ENCODE measurements around the gene IL1R2. TPM values are rescaled to one million over a fixed set of nuclear protein-coding genes. Genes with fewer than 3 reads are reported as not detected.

Gene IL1R2
- total and polyA plus RNA-seq, 2 of the 8 experiments (the other 6 are each of a cell fraction or from before 2014, with no cell fraction given), result 0.06 TPM; not detected in 1

DNA sequence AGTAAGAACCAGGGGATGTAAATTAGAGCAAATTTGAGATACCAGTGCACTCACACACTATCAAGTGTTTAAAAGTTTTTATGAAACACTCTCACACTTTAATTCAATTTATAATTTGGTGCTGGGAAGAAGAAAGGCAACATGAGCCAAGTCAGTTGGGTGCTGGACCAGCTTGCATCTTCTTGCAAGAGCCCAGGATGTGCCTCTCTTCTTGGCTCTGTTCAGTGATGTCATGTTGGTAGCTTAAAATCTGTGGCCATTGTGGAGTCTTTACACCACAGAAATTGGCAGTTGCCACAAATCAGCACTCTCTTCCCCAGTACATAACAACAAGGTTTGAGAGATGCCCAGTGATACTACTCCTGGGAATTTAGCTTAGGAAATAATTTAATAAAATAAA is 38.2 kb downstream of the IL1R2 start:
- no peak overlapping the region for H3K14ac ChIP-seq (ENCODE audit: insufficient read length)
- H4K8ac ChIP-seq (ENCODE audit: extremely low read depth, insufficient read depth, low read length), result no peak overlapping the region
- H2AK5ac ChIP-seq (ENCODE audit: low read depth, low read length), result no peak overlapping the region
- H2BK5ac ChIP-seq (ENCODE audit: low read depth, low read length), result no peak overlapping the region
- H3K4ac ChIP-seq (replicated peaks; ENCODE audit: insufficient read length, low read depth, low read length), result no peak overlapping the region
- no peaks in the 10 kb centered on the region for H3K27me3 ChIP-seq (replicated peaks in 1 of 4; ENCODE audit: control insufficient read depth in 3 of 4, extremely low read depth in 1 of 4, insufficient read depth in 3 of 4, low read length in 3 of 4)
- no peak overlapping the region for H3K18ac ChIP-seq (ENCODE audit: extremely low read depth, low read length)
- H2BK12ac ChIP-seq (ENCODE audit: low read depth, low read length), result no peak overlapping the region
- no peak overlapping the region for H2BK15ac ChIP-seq (ENCODE audit: low read length)
- no peak overlapping the region for H2BK20ac ChIP-seq (ENCODE audit: low read length)
- no peak overlapping the region for H3K23ac ChIP-seq (ENCODE audit: insufficient read length)
- H3K4me3 ChIP-seq (ENCODE audit: extremely low read depth in 1 of 4, insufficient read depth in 2 of 4, low read depth in 3 of 4, low read length in 4 of 4), result no peak overlapping the region
- no peak overlapping the region for H4K5ac ChIP-seq (ENCODE audit: insufficient read length, low read depth, low read length)
- H3K9ac ChIP-seq (replicated peaks in 1 of 4; ENCODE audit: extremely low read depth in 1 of 4, low read depth in 3 of 4, low read length in 3 of 4), result no peak overlapping the region
- no peaks in the 10 kb centered on the region for H4K20me1 ChIP-seq (replicated peaks in 1 of 2; ENCODE audit: control insufficient read depth in 1 of 2, insufficient read depth in 2 of 2, low read length in 2 of 2)
- H3K4me1 ChIP-seq (replicated peaks in 1 of 4; ENCODE audit: control insufficient read depth in 3 of 4, insufficient read depth in 4 of 4, low read length in 3 of 4), result peaks cover 0 to 3% (median 0%) of the 10 kb centered on the region in 4 experiments; a peak in 1 of 7 replicates
- POLR2A ChIA-PET (ENCODE audit: partially characterized antibody), result no interaction called here
- H3K23me2 ChIP-seq (ENCODE audit: low read depth, low read length), result no peaks in the 10 kb centered on the region
- H3K36me3 ChIP-seq (ENCODE audit: control insufficient read depth in 2 of 4, insufficient read depth in 4 of 4, low read length in 3 of 4), result no peaks in the 10 kb centered on the region
- no peak overlapping the region for H3K56ac ChIP-seq (replicated peaks; ENCODE audit: insufficient read length, low read depth, low read length)
- DNase-seq (ENCODE audit: low read depth in 1 of 2, low spot score in 2 of 2), result no peak
- no peak overlapping the region for H3K27ac ChIP-seq (ENCODE audit: low read depth, low read length)
- CTCF ChIA-PET (ENCODE audit: partially characterized antibody), result interaction anchor here (1.0 to 5.4 kb wide), 2 partner anchors 10 to 137 kb away, joined by 3 to 38 read pairs; no protein-coding TSS in a partner anchor
- FAIRE-seq, result no peak
- no peak overlapping the region for H3K4me2 ChIP-seq (ENCODE audit: insufficient read depth in 1 of 2, low read depth in 2 of 2, low read length in 2 of 2)
- H3K79me2 ChIP-seq (ENCODE audit: control insufficient read depth in 1 of 2, insufficient read depth in 2 of 2, low read length in 2 of 2), result no peaks in the 10 kb centered on the region
- H2AFZ ChIP-seq (ENCODE audit: low read length), result no peak overlapping the region
- TF ChIP-seq JUN (IDR thresholded peaks at IDR 0.05; ENCODE audit: low read depth, low read length) (no peak), RNF2 (IDR thresholded peaks at IDR 0.05; ENCODE audit: borderline replicate concordance, low read depth, low read length, missing control alignments, poor library complexity, severe bottlenecking) (no peak), JUND (IDR thresholded peaks at IDR 0.05; ENCODE audit: low read length) (no peak), EP300 (IDR thresholded peaks at IDR 0.05; ENCODE audit: borderline replicate concordance in 1 of 2, low read depth in 2 of 2, low read length in 2 of 2) (no peak), POU5F1 (IDR thresholded peaks at IDR 0.05; ENCODE audit: low read depth, low read length) (no peak), ZNF274 (IDR thresholded peaks at IDR 0.05; ENCODE audit: borderline replicate concordance, extremely low read depth, low read length) (no peak), SP2 (IDR thresholded peaks at IDR 0.05; ENCODE audit: low read length) (no peak), CTBP2 (IDR thresholded peaks at IDR 0.05; ENCODE audit: borderline replicate concordance, insufficient read depth, insufficient read length, low read length) (no peak), EGR1 (IDR thresholded peaks at IDR 0.05; ENCODE audit: borderline replicate concordance, low read depth, low read length) (no peak), CREB1 (IDR thresholded peaks at IDR 0.05) (no peak)
- TF ChIP-seq, protein P1, sequence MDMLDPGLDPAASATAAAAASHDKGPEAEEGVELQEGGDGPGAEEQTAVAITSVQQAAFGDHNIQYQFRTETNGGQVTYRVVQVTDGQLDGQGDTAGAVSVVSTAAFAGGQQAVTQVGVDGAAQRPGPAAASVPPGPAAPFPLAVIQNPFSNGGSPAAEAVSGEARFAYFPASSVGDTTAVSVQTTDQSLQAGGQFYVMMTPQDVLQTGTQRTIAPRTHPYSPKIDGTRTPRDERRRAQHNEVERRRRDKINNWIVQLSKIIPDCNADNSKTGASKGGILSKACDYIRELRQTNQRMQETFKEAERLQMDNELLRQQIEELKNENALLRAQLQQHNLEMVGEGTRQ (IDR thresholded peaks at IDR 0.05; ENCODE audit: low read length), result no peak
- TF ChIP-seq, protein P2, sequence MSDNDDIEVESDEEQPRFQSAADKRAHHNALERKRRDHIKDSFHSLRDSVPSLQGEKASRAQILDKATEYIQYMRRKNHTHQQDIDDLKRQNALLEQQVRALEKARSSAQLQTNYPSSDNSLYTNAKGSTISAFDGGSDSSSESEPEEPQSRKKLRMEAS (IDR thresholded peaks at IDR 0.05), result no peak
- TF ChIP-seq, protein P3, sequence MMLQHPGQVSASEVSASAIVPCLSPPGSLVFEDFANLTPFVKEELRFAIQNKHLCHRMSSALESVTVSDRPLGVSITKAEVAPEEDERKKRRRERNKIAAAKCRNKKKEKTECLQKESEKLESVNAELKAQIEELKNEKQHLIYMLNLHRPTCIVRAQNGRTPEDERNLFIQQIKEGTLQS (IDR thresholded peaks at IDR 0.05; ENCODE audit: insufficient read depth, low read depth, low read length), result no peak
- H4K91ac ChIP-seq (replicated peaks; ENCODE audit: insufficient read length, low read length), result no peak overlapping the region
- H2BK120ac ChIP-seq (replicated peaks; ENCODE audit: low read depth, low read length), result no peak overlapping the region
- H3K9me3 ChIP-seq (ENCODE audit: insufficient read depth in 2 of 2, low read depth in 1 of 2, low read length in 1 of 2), result no peaks in the 10 kb centered on the region
- no peaks in the 10 kb centered on the region for H3K79me1 ChIP-seq (ENCODE audit: low read depth, low read length)
